Measurements from ENCODE around the gene FAM174A.
"Not testable (repeated sequence)": the region's sequence is repeated elsewhere in the genome, so short reads cannot be mapped to it uniquely, and the experiment has no call there.

FAM174A gene

GRCh38 chr5:100576217-100576751, 41.1 kb downstream of the FAM174A start:
- DNase-seq = no peak

GRCh38 chr5:100577506-100577905, 42.3 kb downstream of the FAM174A start:
- DNase-seq = no peak

- no peak for DNase-seq
These were observed 48.9 kb downstream of the FAM174A start for GRCh38 chr5:100584069-100584468.

- DNase-seq = no peak
These were observed 49.7 kb downstream of the FAM174A start for GRCh38 chr5:100584889-100585288.

- no peak for DNase-seq
These were observed 55.7 kb downstream of the FAM174A start for GRCh38 chr5:100590867-100591266.

- no peak for DNase-seq
These were observed 60.1 kb downstream of the FAM174A start for GRCh38 chr5:100595152-100595811.

GRCh38 chr5:100595812-100596173, 60.6 kb downstream of the FAM174A start:
- DNase-seq = no peak

- DNase-seq = no peak
These were observed 63.3 kb downstream of the FAM174A start for GRCh38 chr5:100598446-100598845.

GRCh38 chr5:100600298-100600994, 65.3 kb downstream of the FAM174A start:
- no peak for DNase-seq

- no peak for DNase-seq
These were observed 68.0 kb downstream of the FAM174A start for GRCh38 chr5:100603141-100603540.

- DNase-seq = not testable (repeated sequence)
These were observed 68.8 kb downstream of the FAM174A start for GRCh38 chr5:100604021-100604420.

- no peak for DNase-seq
These were observed 74.4 kb downstream of the FAM174A start for GRCh38 chr5:100609594-100609993.

GRCh38 chr5:100614308-100614707, 79.1 kb downstream of the FAM174A start:
- DNase-seq = no peak

GRCh38 chr5:100615362-100615761, 80.2 kb downstream of the FAM174A start:
- DNase-seq = no peak

GRCh38 chr5:100616291-100616690, 81.1 kb downstream of the FAM174A start:
- DNase-seq = no peak

GRCh38 chr5:100616981-100617380, 81.8 kb downstream of the FAM174A start:
- no peak for DNase-seq

- no peak for DNase-seq
These were observed 88.5 kb downstream of the FAM174A start for GRCh38 chr5:100623719-100624118.

- DNase-seq = no peak
These were observed 99.9 kb downstream of the FAM174A start for GRCh38 chr5:100634937-100635534.

Data from CD4-positive, alpha-beta T cell treated with Interferon gamma for 1 hour (primary cell).